GM19463 (cell line): ENCODE results near the gene THAP11.

Source experiments
- ATAC-seq: cut with Tn5 transposase; IDR thresholded peaks from one replicate; pipeline ENCODE4 v1.9.1; 2021; ENCODE audit warnings: mild to moderate bottlenecking, moderate library complexity; ENCODE audit not compliant: unreplicated experiment

Gene THAP11

GRCh38 chr16:67882374-67883145, 40.4 kb downstream of the THAP11 start:
- ATAC-seq = no peak

GRCh38 chr16:67883146-67883871, 41.2 kb downstream of the THAP11 start:
- no peak for ATAC-seq

GRCh38 chr16:67883872-67884261, 41.7 kb downstream of the THAP11 start:
- no peak for ATAC-seq

GRCh38 chr16:67884684-67885083, 42.6 kb downstream of the THAP11 start, which contains the start of gene NRN1L:
TSS of gene NRN1L (plus strand) at chr16:67884885. CDS start at chr16:67884904, 19 bp downstream.
- no peak for ATAC-seq

- no peak for ATAC-seq
Observed at GRCh38 chr16:67885545-67885944, 43.4 kb downstream of the THAP11 start.

GRCh38 chr16:67885976-67886375, 43.9 kb downstream of the THAP11 start:
- no peak for ATAC-seq

- no peak for ATAC-seq
Observed at GRCh38 chr16:67886387-67886786, 44.3 kb downstream of the THAP11 start.

- no peak for ATAC-seq
Observed at GRCh38 chr16:67888331-67888730, 46.2 kb downstream of the THAP11 start.

GRCh38 chr16:67892375-67892774, 50.3 kb downstream of the THAP11 start:
- ATAC-seq = no peak

GRCh38 chr16:67892899-67893742, 51.0 kb downstream of the THAP11 start, which contains the start of gene PSKH1:
TSS of gene PSKH1 (plus strand) at chr16:67893254. CDS start at chr16:67908750, 15,496 bp downstream.
- peak; percentile 96 for ATAC-seq
